ENCODE data around the gene SPATA24.

Gene SPATA24

GRCh38 chr5:139426203-139426885 is 22.5 kb upstream of the SPATA24 start:
- no peak for TF ChIP-seq CTCF (IDR thresholded peaks at IDR 0.05; ENCODE audit: insufficient read depth, low read depth, low read length, missing control alignments)
- H3K4me3 ChIP-seq (ENCODE audit: low read depth, low read length): no peak overlapping the region
- DNase-seq (ENCODE audit: low read depth): no peak

- no peak for DNase-seq (ENCODE audit: low read depth)
- no peak overlapping the region for H3K4me3 ChIP-seq (ENCODE audit: low read depth, low read length)
- no peak for TF ChIP-seq CTCF (IDR thresholded peaks at IDR 0.05; ENCODE audit: insufficient read depth, low read depth, low read length, missing control alignments)
These were observed 21.6 kb upstream of the SPATA24 start for GRCh38 chr5:139425497-139425896.

GRCh38 chr5:139422307-139422893 is 18.5 kb upstream of the SPATA24 start:
- no peak overlapping the region for H3K4me3 ChIP-seq (ENCODE audit: low read depth, low read length)
- peak; percentile 84 for TF ChIP-seq CTCF (IDR thresholded peaks at IDR 0.05; ENCODE audit: insufficient read depth, low read depth, low read length, missing control alignments)
- DNase-seq (ENCODE audit: low read depth): peak; percentile 85

GRCh38 chr5:139419226-139420192 is 15.6 kb upstream of the SPATA24 start:
- no peak overlapping the region for H3K4me3 ChIP-seq (ENCODE audit: low read depth, low read length)
- no peak for TF ChIP-seq CTCF (IDR thresholded peaks at IDR 0.05; ENCODE audit: insufficient read depth, low read depth, low read length, missing control alignments)
- no peak for DNase-seq (ENCODE audit: low read depth)

- H3K4me3 ChIP-seq (ENCODE audit: low read depth, low read length): no peak overlapping the region
- no peak for DNase-seq (ENCODE audit: low read depth)
- TF ChIP-seq CTCF (IDR thresholded peaks at IDR 0.05; ENCODE audit: insufficient read depth, low read depth, low read length, missing control alignments): no peak
These were observed 14.9 kb upstream of the SPATA24 start for GRCh38 chr5:139418793-139419192.

GRCh38 chr5:139417214-139417613 is 13.3 kb upstream of the SPATA24 start:
- no peak for DNase-seq (ENCODE audit: low read depth)

More at GRCh38 chr5:139417214-139417613, 13.3 kb upstream of the SPATA24 start:
- no peak overlapping the region for H3K4me3 ChIP-seq (ENCODE audit: low read depth, low read length)
- no peak for TF ChIP-seq CTCF (IDR thresholded peaks at IDR 0.05; ENCODE audit: insufficient read depth, low read depth, low read length, missing control alignments)

All from GM12865 (cell line).